ENCODE data around the gene MAP3K7. TPM values are rescaled to one million over a fixed set of nuclear protein-coding genes. Genes with fewer than 3 reads are reported as not detected.

Gene MAP3K7
- total and polyA plus RNA-seq, 2 experiments from 2014 or later = 33.2 to 47.1 TPM

DNA sequence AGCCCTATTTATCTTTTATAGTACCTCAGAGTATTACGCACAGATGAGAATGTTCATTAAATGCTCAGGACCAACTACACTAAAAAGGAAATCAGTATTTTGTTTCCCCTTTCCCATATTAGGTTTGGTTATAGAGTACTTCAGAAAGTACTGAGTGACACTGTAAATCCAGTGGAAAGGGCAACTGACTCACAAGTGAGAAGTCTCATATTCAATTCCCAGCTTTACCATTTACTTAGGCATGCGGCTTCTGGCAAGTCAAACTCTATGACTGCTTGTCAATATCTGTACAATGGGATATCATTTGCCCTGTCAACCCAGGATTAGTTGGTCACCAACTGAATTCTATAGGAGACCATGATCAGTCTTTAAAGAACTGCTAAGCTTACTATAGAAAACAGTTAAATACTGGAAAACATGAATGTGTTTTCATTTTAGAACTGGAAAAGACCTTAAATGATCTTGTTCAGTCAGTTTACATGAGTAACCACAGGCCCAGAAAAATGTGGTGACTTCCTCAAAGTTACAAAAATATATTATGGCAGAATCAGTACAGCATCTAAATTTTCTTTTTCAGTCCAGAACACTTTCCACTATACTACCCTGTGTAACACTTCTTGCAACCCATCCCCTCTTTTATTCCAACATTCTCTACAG, 3.6 kb downstream of the MAP3K7 start (continued):
- TF ChIP-seq ZNF462 (CRISPR knock-in tag; IDR thresholded peaks at IDR 0.05) (no peak), JUNB (IDR thresholded peaks at IDR 0.05; ENCODE audit: unreplicated experiment) (no peak), STAT1 (IDR thresholded peaks at IDR 0.05; ENCODE audit: unreplicated experiment) (no peak), EZH2phosphoT487 (IDR thresholded peaks at IDR 0.05; ENCODE audit: unreplicated experiment) (no peak), ETS1 (IDR thresholded peaks at IDR 0.05) (no peak)

DNA sequence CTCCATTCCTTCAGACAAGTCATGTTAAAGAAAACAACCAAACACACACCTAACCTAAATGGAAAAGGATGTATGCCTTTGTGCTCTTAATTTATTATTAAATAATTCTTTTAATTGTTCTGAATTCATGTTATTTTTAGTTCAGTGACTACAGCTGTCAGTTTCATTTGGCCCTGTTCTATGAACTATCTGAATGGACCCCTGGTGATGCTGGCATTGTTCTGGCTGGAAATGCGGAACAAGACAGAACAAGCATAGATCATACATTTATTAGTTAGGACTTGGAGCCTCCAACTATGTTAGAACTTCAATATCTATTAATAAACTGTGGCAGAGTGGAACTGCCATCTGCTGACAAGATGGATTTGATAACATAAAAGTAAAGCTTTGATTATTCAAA, 5.7 kb downstream of the MAP3K7 start:
- Histone ChIP-seq H3K9me2 (ENCODE audit: insufficient read depth) (no peaks in the 10 kb centered on the region), H3K79me2 (replicated peaks; ENCODE audit: insufficient read depth) (peaks cover 96% of the 10 kb centered on the region), H3K4me3 (no peak overlapping the region), H3K36me3 (ENCODE audit: insufficient read depth) (no peaks in the 10 kb centered on the region), H3F3A (replicated peaks; ENCODE audit: low read depth) (no peaks in the 10 kb centered on the region), H4K20me1 (replicated peaks; ENCODE audit: insufficient read depth) (peaks cover 54% of the 10 kb centered on the region), H2AFZ (no peak overlapping the region), H3K27ac (ENCODE audit: low read depth) (no peak overlapping the region), H3K27me3 (ENCODE audit: insufficient read depth) (no peaks in the 10 kb centered on the region), H3K4me2 (no peak overlapping the region), H3K4me1 (ENCODE audit: insufficient read depth) (peaks cover 20% of the 10 kb centered on the region; the same call in 1 of the 2 replicates)
- no peaks in the 10 kb centered on the region; the same call in 2 of the 3 replicates for H3K36me3 Mint-ChIP-seq (ENCODE audit: low read depth)
- ATAC-seq (no peak), DNase-seq (ENCODE audit: low spot score) (no peak)
- TF ChIP-seq ETS1 (IDR thresholded peaks at IDR 0.05) = no peak
- no peak overlapping the region for H3K27ac Mint-ChIP-seq
- H3K9me3 Mint-ChIP-seq = no peaks in the 10 kb centered on the region
- H3K4me1 Mint-ChIP-seq = peaks cover 13% of the 10 kb centered on the region
- H3K4me3 Mint-ChIP-seq = no peak overlapping the region
- no peaks in the 10 kb centered on the region for H3K27me3 Mint-ChIP-seq (ENCODE audit: insufficient read depth, low read depth, poor library complexity)

All from GM23338 (cell line).